OCI-LY7 (cell line): Measurements from ENCODE around the gene EYS.

ENCODE experiments used
- CTCF ChIP-seq: fragments of 200-600 bp; sonication (generic); conservative IDR thresholded peaks from 2 replicates; pipeline ENCODE4 v1.5.1; 2014; ENCODE audit warnings: mild to moderate bottlenecking, antibody characterized with exemption, low read length, moderate library complexity, mixed read lengths
- EZH2phosphoT487 ChIP-seq: fragments of 200-600 bp; sonication (generic); IDR thresholded peaks from 2 replicates; pipeline ENCODE4 v1.6.1; 2018; ENCODE audit warnings: low read depth, borderline replicate concordance, mild to moderate bottlenecking, mixed run types, antibody characterized with exemption, low read length, moderate library complexity, mixed read lengths

GRCh38 chr6:65708162-65708561 lies 1.1 kb upstream of the EYS start:
- TF ChIP-seq CTCF (no peak), EZH2phosphoT487 (no peak)
